ENCODE data around the gene AP4B1. TPM values are rescaled to one million over a fixed set of nuclear protein-coding genes. Genes with fewer than 3 reads are reported as not detected.

The AP4B1 gene
- total and polyA plus RNA-seq, 2 donors from 2014 or later = 8.7 to 21.7 TPM

DNA sequence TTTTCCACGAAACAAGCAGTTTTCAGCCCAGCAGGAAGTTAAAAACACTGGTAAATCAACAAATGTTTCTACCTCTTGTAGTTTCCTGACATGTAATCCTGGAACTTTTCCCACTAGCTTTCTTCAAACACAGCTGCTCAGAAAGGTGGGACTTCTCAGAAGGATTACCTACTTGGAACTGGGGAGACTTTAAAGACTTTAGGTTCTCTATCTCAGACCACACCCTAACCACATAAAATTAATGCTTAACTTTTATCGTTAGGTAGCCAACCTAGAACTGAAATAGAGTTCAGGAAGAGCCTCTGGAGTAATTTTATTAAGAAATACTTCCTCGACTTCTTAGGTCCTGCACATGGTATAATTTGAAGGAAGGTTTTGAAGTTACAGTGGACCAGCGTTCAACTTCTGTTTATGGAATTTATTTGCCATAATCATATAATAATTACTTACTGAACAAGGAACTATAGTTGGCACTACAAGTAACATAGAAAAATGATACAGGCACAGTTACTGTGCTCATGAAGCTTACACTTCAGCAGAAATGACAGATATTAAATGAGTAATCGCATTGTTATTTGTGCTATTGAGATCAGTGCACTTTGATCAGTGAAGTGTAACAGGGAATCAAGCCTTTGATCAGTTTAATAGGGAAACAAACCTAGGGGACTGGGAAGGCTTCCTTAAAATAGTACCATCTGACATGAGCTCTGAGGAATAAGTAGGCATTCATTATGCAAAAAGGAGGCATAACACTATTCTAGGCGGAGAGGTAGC is 17.0 kb downstream of the AP4B1 start, which contains the start of gene BCL2L15:
Gene BCL2L15 (minus strand): TSS at position 180 of the 774 bp plus-strand sequence. CDS start 206 bp downstream, outside the sequence.
- Histone ChIP-seq H3K27me3 (ENCODE audit: control insufficient read depth, insufficient read depth, low read length) (no peaks in the 10 kb centered on the region), H3K4me3 (ENCODE audit: low read length in 3 of 3) (no peak within 1 kb of the TSS), H3K9me3 (ENCODE audit: control insufficient read depth in 2 of 3, insufficient read depth in 1 of 3, low read length in 3 of 3) (no peaks in the 10 kb centered on the region), H3K36me3 (ENCODE audit: control insufficient read depth in 2 of 3, insufficient read depth in 3 of 3, low read length in 3 of 3) (no peaks in the 10 kb centered on the region), H3K4me1 (ENCODE audit: control insufficient read depth in 2 of 3, insufficient read depth in 2 of 3, low read depth in 1 of 3, low read length in 3 of 3) (no peaks in the 10 kb centered on the region), H3K27ac (ENCODE audit: low read depth in 2 of 2, low read length in 2 of 2) (no peak within 1 kb of the TSS), H3K9ac (ENCODE audit: low read length in 3 of 3) (no peak within 1 kb of the TSS)
- FAIRE-seq (no peak), DNase-seq (no peak)
- intact Hi-C loops (cut with DNase I) = no loop called here
- TF ChIP-seq, protein P1, sequence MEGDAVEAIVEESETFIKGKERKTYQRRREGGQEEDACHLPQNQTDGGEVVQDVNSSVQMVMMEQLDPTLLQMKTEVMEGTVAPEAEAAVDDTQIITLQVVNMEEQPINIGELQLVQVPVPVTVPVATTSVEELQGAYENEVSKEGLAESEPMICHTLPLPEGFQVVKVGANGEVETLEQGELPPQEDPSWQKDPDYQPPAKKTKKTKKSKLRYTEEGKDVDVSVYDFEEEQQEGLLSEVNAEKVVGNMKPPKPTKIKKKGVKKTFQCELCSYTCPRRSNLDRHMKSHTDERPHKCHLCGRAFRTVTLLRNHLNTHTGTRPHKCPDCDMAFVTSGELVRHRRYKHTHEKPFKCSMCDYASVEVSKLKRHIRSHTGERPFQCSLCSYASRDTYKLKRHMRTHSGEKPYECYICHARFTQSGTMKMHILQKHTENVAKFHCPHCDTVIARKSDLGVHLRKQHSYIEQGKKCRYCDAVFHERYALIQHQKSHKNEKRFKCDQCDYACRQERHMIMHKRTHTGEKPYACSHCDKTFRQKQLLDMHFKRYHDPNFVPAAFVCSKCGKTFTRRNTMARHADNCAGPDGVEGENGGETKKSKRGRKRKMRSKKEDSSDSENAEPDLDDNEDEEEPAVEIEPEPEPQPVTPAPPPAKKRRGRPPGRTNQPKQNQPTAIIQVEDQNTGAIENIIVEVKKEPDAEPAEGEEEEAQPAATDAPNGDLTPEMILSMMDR (IDR thresholded peaks at IDR 0.05; ENCODE audit: borderline replicate concordance, extremely low read depth, insufficient read depth) = no peak

DNA sequence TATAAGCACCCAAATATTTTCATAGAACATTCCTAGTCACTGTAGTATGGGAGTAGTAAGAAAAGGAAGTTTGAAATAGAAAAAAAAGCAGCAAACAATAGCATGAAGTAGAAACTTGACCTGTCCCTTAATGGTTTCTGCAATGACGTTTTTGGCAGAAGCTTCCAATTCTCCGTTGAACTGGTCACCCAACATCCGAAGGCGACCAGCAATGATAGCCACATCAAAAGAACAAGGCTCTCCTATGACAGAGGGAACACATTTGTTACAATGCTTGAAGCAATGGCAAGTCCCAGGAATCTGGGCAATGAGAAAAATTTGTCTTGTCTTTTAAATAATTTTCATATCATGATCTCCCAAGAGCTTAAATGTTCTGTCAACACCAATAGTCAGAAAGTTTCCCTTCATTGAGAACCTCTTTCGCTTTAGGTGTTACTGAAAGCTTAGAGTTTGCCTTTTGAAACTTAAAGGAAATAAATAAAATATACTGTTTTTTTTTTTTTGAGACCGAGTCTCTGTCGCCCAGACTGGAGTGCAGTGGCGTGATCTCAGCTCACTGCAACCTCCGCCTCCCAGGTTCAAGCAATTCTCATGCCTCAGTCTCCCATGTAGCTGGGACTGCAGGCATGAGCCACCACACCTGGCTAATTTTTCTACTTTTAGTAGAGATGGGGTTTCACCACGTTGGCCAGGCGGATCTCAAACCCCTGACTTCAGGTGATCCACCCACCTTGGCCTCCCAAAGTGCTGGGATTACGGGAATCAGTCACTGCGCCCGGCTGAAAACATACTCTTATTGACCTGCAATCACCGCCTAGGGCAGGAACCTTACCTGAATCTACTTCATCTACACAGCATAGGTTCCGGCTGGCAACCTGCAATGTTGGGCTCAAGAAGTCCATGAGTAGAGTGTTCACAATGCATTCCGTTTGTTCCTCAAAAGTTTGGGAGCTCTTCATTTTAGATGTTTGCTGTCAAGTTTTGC is 17.9 kb downstream of the AP4B1 start:
- intact Hi-C loops (cut with DNase I) = no loop called here
- Histone ChIP-seq H3K4me1 (ENCODE audit: control insufficient read depth in 2 of 3, insufficient read depth in 2 of 3, low read depth in 1 of 3, low read length in 3 of 3) (no peaks in the 10 kb centered on the region), H3K27me3 (ENCODE audit: control insufficient read depth, insufficient read depth, low read length) (no peaks in the 10 kb centered on the region), H3K4me3 (ENCODE audit: low read length in 3 of 3) (no peak overlapping the region), H3K36me3 (ENCODE audit: control insufficient read depth in 2 of 3, insufficient read depth in 3 of 3, low read length in 3 of 3) (no peaks in the 10 kb centered on the region), H3K9me3 (ENCODE audit: control insufficient read depth in 2 of 3, insufficient read depth in 1 of 3, low read length in 3 of 3) (no peaks in the 10 kb centered on the region), H3K27ac (ENCODE audit: low read depth in 2 of 2, low read length in 2 of 2) (no peak overlapping the region), H3K9ac (ENCODE audit: low read length in 3 of 3) (no peak overlapping the region)
- DNase-seq = no peak
- no peak for FAIRE-seq
- TF ChIP-seq, protein P1 (IDR thresholded peaks at IDR 0.05; ENCODE audit: borderline replicate concordance, extremely low read depth, insufficient read depth) = no peak

DNA sequence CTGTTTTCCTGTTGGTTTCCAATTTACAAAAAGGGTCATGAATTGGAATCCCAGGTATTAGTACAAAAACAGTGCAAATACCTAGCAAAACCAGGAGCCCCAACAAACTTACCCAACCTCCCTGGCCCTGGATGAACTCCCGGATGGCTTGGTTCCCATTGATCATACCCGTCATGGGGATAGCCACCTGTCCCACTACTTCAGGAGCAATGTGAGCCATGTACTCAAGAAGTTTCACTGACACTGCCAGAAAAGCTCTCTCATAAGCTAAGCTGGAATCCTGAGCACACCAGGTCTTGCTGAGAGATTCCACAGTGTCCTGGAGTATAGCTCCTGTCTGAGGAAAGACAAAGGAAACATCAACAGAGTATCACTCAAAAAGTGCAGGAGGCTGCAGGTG is 22.9 kb downstream of the AP4B1 start:
- no peak for FAIRE-seq
- no peak overlapping the region for H3K9ac ChIP-seq (ENCODE audit: low read length in 3 of 3)
- no peak overlapping the region for H3K4me3 ChIP-seq (ENCODE audit: low read length in 3 of 3)
- TF ChIP-seq, protein P1 (IDR thresholded peaks at IDR 0.05; ENCODE audit: borderline replicate concordance, extremely low read depth, insufficient read depth) = no peak
- H3K27me3 ChIP-seq (ENCODE audit: control insufficient read depth, insufficient read depth, low read length) = no peaks in the 10 kb centered on the region
- no peaks in the 10 kb centered on the region for H3K4me1 ChIP-seq (ENCODE audit: control insufficient read depth in 2 of 3, insufficient read depth in 2 of 3, low read depth in 1 of 3, low read length in 3 of 3)
- H3K27ac ChIP-seq (ENCODE audit: low read depth in 2 of 2, low read length in 2 of 2) = no peak overlapping the region
- intact Hi-C loops (cut with DNase I) = no loop called here
- H3K9me3 ChIP-seq (ENCODE audit: control insufficient read depth in 2 of 3, insufficient read depth in 1 of 3, low read length in 3 of 3) = no peaks in the 10 kb centered on the region
- no peak for DNase-seq
- no peaks in the 10 kb centered on the region for H3K36me3 ChIP-seq (ENCODE audit: control insufficient read depth in 2 of 3, insufficient read depth in 3 of 3, low read length in 3 of 3)

Data from kidney (tissue), 14 donors.